ENCODE results near the gene NKAPL. TPM values are rescaled to one million over a fixed set of nuclear protein-coding genes. Genes with fewer than 3 reads are reported as not detected.
A peak's percentile ranks its signal among the peaks of the same experiment; 100 is the strongest.

The NKAPL gene
- total and polyA plus RNA-seq, 2 of the 13 experiments (the other 11 are each of a cell fraction or from before 2014, with no cell fraction given): not detected

- no peak; the same call in 1 of the 2 replicates for TF ChIP-seq ZBED4 (CRISPR knock-in tag; IDR thresholded peaks at IDR 0.05; ENCODE audit: borderline replicate concordance)
- peak; percentile 97 for TF ChIP-seq KDM5B (CRISPR knock-in tag; IDR thresholded peaks at IDR 0.05; ENCODE audit: borderline replicate concordance)
- TF ChIP-seq ZHX1 (CRISPR knock-in tag; IDR thresholded peaks at IDR 0.05; ENCODE audit: low read depth): no peak
- no peak for TF ChIP-seq ZNF562 (CRISPR knock-in tag; IDR thresholded peaks at IDR 0.05; ENCODE audit: borderline replicate concordance)
- no peak for TF ChIP-seq ZBTB21 (CRISPR knock-in tag; IDR thresholded peaks at IDR 0.05)
- TF ChIP-seq JDP2 (CRISPR knock-in tag; IDR thresholded peaks at IDR 0.05; ENCODE audit: borderline replicate concordance): no peak
- peak; percentile 89 for TF ChIP-seq ZBTB26 (CRISPR knock-in tag; IDR thresholded peaks at IDR 0.05; ENCODE audit: borderline replicate concordance)
- TF ChIP-seq MAFG (CRISPR knock-in tag; IDR thresholded peaks at IDR 0.05): no peak
- TF ChIP-seq CREM (IDR thresholded peaks at IDR 0.05): peak; percentile 69
- no peak for TF ChIP-seq CREM (CRISPR knock-in tag; IDR thresholded peaks at IDR 0.05)
- TF ChIP-seq TRAFD1 (CRISPR knock-in tag; IDR thresholded peaks at IDR 0.05; ENCODE audit: borderline replicate concordance): 0 out of 2 replicates have a peak, but pooled peaks have one; percentile 61
- TF ChIP-seq GFI1 (CRISPR knock-in tag; IDR thresholded peaks at IDR 0.05; ENCODE audit: borderline replicate concordance): 0 out of 2 replicates have a peak, but pooled peaks have one; percentile 37
- TF ChIP-seq CREBL2 (CRISPR knock-in tag; IDR thresholded peaks at IDR 0.05; ENCODE audit: borderline replicate concordance): no peak
- TF ChIP-seq SP4 (CRISPR knock-in tag; IDR thresholded peaks at IDR 0.05): peak; percentile 74; the same call in 1 of the 2 replicates
- TF ChIP-seq ARNTL (CRISPR knock-in tag; IDR thresholded peaks at IDR 0.05): peak; percentile 83
- peak; percentile 88 for TF ChIP-seq SPEN (CRISPR knock-in tag; IDR thresholded peaks at IDR 0.05; ENCODE audit: low read depth)
- peak; percentile 75 for TF ChIP-seq THRA (CRISPR knock-in tag; IDR thresholded peaks at IDR 0.05; ENCODE audit: borderline replicate concordance)
These were observed 8.0 kb downstream of the NKAPL start, which contains the start of gene ZSCAN26 (continued) for GRCh38 chr6:28266962-28267694.

All from HepG2 (cell line).